Lower lobe of right lung (tissue), 2 donors: ENCODE data around the gene CPNE6. TPM values are rescaled to one million over a fixed set of nuclear protein-coding genes. Genes with fewer than 3 reads are reported as not detected.

Experiments used
- ATAC-seq, 2 donors: fragments of 200-7000 bp; cut with Tn5 transposase; one replicate each; pipeline ENCODE4 v1.9.1; 2020 to 2022; ENCODE audit warnings: mild to moderate bottlenecking in 2 of 2, moderate library complexity in 2 of 2
- DNase-seq: peaks from one replicate; pipeline ENCODE4 v3.0.0-alpha.2; 2020
- H3K27ac ChIP-seq: fragments of 200-600 bp; one replicate; pipeline ENCODE4 v1.8.0; 2022
- H3K27me3 ChIP-seq: fragments of 200-600 bp; one replicate; pipeline ENCODE4 v1.8.0; 2022; ENCODE audit warnings: low read depth
- H3K36me3 ChIP-seq: fragments of 200-600 bp; one replicate; pipeline ENCODE4 v1.8.0; 2022; ENCODE audit warnings: mild to moderate bottlenecking
- H3K4me1 ChIP-seq: fragments of 200-600 bp; one replicate; pipeline ENCODE4 v1.8.0; 2022
- H3K4me3 ChIP-seq: fragments of 200-600 bp; one replicate; pipeline ENCODE4 v1.8.0; 2022; ENCODE audit warnings: mild to moderate bottlenecking
- H3K9me3 ChIP-seq: fragments of 200-600 bp; one replicate; pipeline ENCODE4 v1.8.0; 2022
- CTCF ChIP-seq: fragments of 200-600 bp; IDR thresholded peaks from one replicate; pipeline ENCODE4 v1.8.0; 2022; ENCODE audit warnings: antibody characterized with exemption, mild to moderate bottlenecking
- intact Hi-C: fragments of 100-400 bp; cut with DNase I; formaldehyde crosslinking; loops from one replicate; pipeline ENCODE4 v1.11.0; 2022
- total RNA-seq: library from RNA; stranded (reverse); fragmentation: NEBNext Ultra II Directional; extraction: Animal tissue kit (Norgen Biotek cat#: 25700); gene quantifications from one replicate; pipeline ENCODE4 v1.2.1, GENCODE V29; 2021
- donor health status: DM: no; HTN: yes; CAD: no; lungs with severe emphysema.

CPNE6 gene
- total RNA-seq, 1 donor from 2014 or later = not detected

GRCh38 chr14:24066496-24067132 lies 4.7 kb upstream of the CPNE6 start:
- no peaks in the 10 kb centered on the region for H3K36me3 ChIP-seq
- H3K27me3 ChIP-seq = no peaks in the 10 kb centered on the region
- no peak overlapping the region for H3K27ac ChIP-seq
- intact Hi-C loops = no loop called here
- ATAC-seq (no peak), DNase-seq (no peak)
- H3K4me1 ChIP-seq = no peaks in the 10 kb centered on the region
- H3K9me3 ChIP-seq = no peaks in the 10 kb centered on the region
- no peak for TF ChIP-seq CTCF
- no peak overlapping the region for H3K4me3 ChIP-seq

- H3K27ac ChIP-seq = no peak overlapping the region
- intact Hi-C loops = no loop called here
- H3K4me3 ChIP-seq = no peak overlapping the region
- no peaks in the 10 kb centered on the region for H3K36me3 ChIP-seq
- ATAC-seq (no peak), DNase-seq (no peak)
- H3K9me3 ChIP-seq = no peaks in the 10 kb centered on the region
- H3K27me3 ChIP-seq = no peaks in the 10 kb centered on the region
- H3K4me1 ChIP-seq = no peaks in the 10 kb centered on the region
- no peak for TF ChIP-seq CTCF
These were observed 4.0 kb upstream of the CPNE6 start for GRCh38 chr14:24067133-24068082.

GRCh38 chr14:24068711-24069410 lies 2.5 kb upstream of the CPNE6 start:
- H3K4me3 ChIP-seq = no peak overlapping the region
- peak; percentile 12 for DNase-seq
- no peaks in the 10 kb centered on the region for H3K9me3 ChIP-seq
- H3K4me1 ChIP-seq = no peaks in the 10 kb centered on the region
- H3K27me3 ChIP-seq = no peaks in the 10 kb centered on the region
- no peak for TF ChIP-seq CTCF
- ATAC-seq = no peak
- intact Hi-C loops = no loop called here
- no peak overlapping the region for H3K27ac ChIP-seq
- H3K36me3 ChIP-seq = no peaks in the 10 kb centered on the region

DNA sequence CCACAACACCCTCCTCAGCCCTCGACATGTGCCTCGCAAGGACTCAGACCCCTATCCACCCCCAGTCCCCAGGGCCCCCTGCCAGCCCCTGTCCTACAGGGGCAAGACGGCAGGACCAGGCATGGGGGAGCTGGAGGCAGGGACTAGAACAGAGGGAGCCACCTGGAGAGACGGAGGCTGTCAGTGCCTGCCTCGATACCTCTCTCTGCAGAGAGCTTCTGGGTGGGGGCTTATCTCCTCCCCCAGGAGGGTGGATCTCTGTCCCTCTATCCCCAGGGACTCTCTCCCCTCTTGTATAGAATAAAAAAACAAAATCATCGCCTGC lies 2.0 kb upstream of the CPNE6 start:
- no peak for ATAC-seq
- TF ChIP-seq CTCF = no peak

DNA sequence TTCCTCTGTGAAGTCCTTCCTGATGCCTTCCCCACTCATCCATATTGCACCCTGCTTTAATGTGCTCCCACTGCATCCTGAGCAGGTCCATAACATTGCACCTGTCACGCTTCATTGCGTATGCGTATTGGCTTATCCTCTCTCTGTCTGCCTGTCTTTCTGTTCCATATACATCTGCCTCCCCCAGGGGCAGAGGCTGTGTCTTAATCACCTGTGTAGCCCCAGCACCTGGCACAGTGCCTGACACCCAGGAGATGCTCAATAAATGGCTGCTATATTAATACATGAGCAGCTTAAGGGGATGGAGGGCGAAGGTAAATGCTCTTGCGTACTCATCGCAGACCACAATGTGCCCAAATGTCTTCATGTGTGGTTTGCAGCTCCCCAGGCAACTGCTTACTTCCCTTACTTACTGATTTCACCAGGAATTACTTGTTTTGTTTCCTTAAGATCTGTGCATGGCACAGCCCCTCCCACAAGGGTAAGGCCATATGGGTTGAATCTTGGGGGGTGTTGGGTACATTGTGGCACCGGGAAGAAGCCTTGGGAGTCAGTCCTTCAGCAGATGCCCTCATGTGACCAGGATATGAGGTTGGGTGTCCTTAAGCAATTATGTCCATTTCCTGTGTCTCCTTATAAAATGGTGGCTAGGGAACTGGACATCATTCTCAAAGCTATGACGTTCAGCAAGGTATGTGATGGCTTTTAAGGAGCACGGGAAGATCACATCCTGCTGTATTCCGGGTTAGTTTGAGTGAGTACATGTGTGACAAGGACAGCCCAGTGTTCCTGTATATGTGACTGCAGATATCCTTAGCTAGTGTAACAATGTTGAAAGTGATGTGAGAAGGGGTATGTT lies 848 bp upstream of the CPNE6 start:
- no peak for TF ChIP-seq CTCF
- Histone ChIP-seq H3K4me1 (no peaks in the 10 kb centered on the region), H3K9me3 (no peaks in the 10 kb centered on the region), H3K27me3 (no peaks in the 10 kb centered on the region), H3K27ac (no peak overlapping the region), H3K4me3 (no peak overlapping the region), H3K36me3 (no peaks in the 10 kb centered on the region)
- no peak for ATAC-seq
- peak; percentile 35 for DNase-seq
- intact Hi-C loops = no loop called here

More for the DNA sequence above, 2.0 kb upstream of the CPNE6 start:
- Histone ChIP-seq H3K27ac (no peak overlapping the region), H3K36me3 (no peaks in the 10 kb centered on the region), H3K9me3 (no peaks in the 10 kb centered on the region), H3K27me3 (no peaks in the 10 kb centered on the region), H3K4me1 (no peaks in the 10 kb centered on the region), H3K4me3 (no peak overlapping the region)
- intact Hi-C loops = no loop called here
- DNase-seq = peak; percentile 11
